Common myeloid progenitor, CD34-positive (primary cell): Measurements from ENCODE around the gene HDGF.
"Not testable (repeated sequence)": the region's sequence is repeated elsewhere in the genome, so short reads cannot be mapped to it uniquely, and the experiment has no call there.

Experiments used
- CTCF ChIA-PET: fragments of 350-600 bp; sonication (Branson Sonifier 250); formaldehyde crosslinking; loops from one replicate; lab custom pipeline; 2021; ENCODE audit warnings: antibody characterized with exemption; lab: Charles Lee
- POLR2A ChIA-PET: fragments of 350-600 bp; sonication (Branson Sonifier 250); formaldehyde crosslinking; loops from one replicate; lab custom pipeline; 2021; ENCODE audit warnings: antibody characterized with exemption; lab: Charles Lee
- DNase-seq, 3 donors: peaks; one replicate each; pipeline versions ENCODE4 v3.0.0 to v3.0.0-alpha.2; 2013
- H3K27ac ChIP-seq, 2 experiments: 1 replicate in 1 of 2; 2 replicates in 1 of 2; pipeline ENCODE4 v1.7.0; 2013; ENCODE audit warnings: inconsistent platforms in 2 of 2, low read length in 2 of 2, mild to moderate bottlenecking in 2 of 2, low read depth in 1 of 2, moderate library complexity in 1 of 2; ENCODE audit not compliant: severe bottlenecking in 2 of 2, insufficient read depth in 1 of 2, poor library complexity in 1 of 2
- H3K27me3 ChIP-seq, 5 experiments: replicated peaks in 2 of 5; 1 replicate in 3 of 5; 2 replicates in 2 of 5; pipeline versions ENCODE4 v1.6.1 to v1.7.0; 2013; ENCODE audit warnings: low read length in 4 of 5, mild to moderate bottlenecking in 2 of 5, moderate library complexity in 2 of 5, inconsistent platforms in 1 of 5; ENCODE audit not compliant: insufficient read depth in 5 of 5, control insufficient read depth in 4 of 5
- H3K36me3 ChIP-seq, 4 experiments: 1 replicate in 2 of 4; 2 replicates in 2 of 4; pipeline versions ENCODE4 v1.6.1 to v1.7.0; 2013; ENCODE audit warnings: low read length in 3 of 4, control low read depth in 1 of 4, mild to moderate bottlenecking in 1 of 4; ENCODE audit not compliant: control insufficient read depth in 4 of 4, insufficient read depth in 4 of 4
- H3K4me1 ChIP-seq, 4 experiments: 1 replicate in 3 of 4; 2 replicates in 1 of 4; pipeline versions ENCODE4 v1.6.1 to v1.7.1; 2013; ENCODE audit warnings: low read length in 3 of 4, mild to moderate bottlenecking in 3 of 4, control low read depth in 1 of 4, inconsistent platforms in 1 of 4, moderate library complexity in 1 of 4; ENCODE audit not compliant: control insufficient read depth in 4 of 4, insufficient read depth in 4 of 4; ENCODE audit errors: control extremely low read depth in 1 of 4
- H3K4me3 ChIP-seq, 7 experiments: 1 replicate in 4 of 7; 2 replicates in 3 of 7; pipeline versions ENCODE4 v1.5.1 to v1.7.0; 2013; ENCODE audit warnings: mild to moderate bottlenecking in 7 of 7, low read length in 6 of 7, moderate library complexity in 6 of 7, inconsistent platforms in 2 of 7, low read depth in 2 of 7, control low read depth in 1 of 7; ENCODE audit not compliant: insufficient read depth in 4 of 7, control insufficient read depth in 1 of 7; ENCODE audit errors: extremely low read depth in 1 of 7
- H3K9me3 ChIP-seq, 5 experiments: 1 replicate in 4 of 5; 2 replicates in 1 of 5; pipeline versions ENCODE4 v1.6.1 to v1.7.1; 2013; ENCODE audit warnings: low read length in 4 of 5, mild to moderate bottlenecking in 2 of 5, inconsistent platforms in 1 of 5, low read depth in 1 of 5, moderate library complexity in 1 of 5; ENCODE audit not compliant: control insufficient read depth in 4 of 5, insufficient read depth in 2 of 5; ENCODE audit errors: control extremely low read depth in 1 of 5
- WGBS: methylation state at CpG from one replicate; pipeline ENCODE4 v1.1.5; 2013; ENCODE audit not compliant: insufficient coverage; 5-methylcytosine and 5-hydroxymethylcytosine counted together

Gene HDGF

DNA sequence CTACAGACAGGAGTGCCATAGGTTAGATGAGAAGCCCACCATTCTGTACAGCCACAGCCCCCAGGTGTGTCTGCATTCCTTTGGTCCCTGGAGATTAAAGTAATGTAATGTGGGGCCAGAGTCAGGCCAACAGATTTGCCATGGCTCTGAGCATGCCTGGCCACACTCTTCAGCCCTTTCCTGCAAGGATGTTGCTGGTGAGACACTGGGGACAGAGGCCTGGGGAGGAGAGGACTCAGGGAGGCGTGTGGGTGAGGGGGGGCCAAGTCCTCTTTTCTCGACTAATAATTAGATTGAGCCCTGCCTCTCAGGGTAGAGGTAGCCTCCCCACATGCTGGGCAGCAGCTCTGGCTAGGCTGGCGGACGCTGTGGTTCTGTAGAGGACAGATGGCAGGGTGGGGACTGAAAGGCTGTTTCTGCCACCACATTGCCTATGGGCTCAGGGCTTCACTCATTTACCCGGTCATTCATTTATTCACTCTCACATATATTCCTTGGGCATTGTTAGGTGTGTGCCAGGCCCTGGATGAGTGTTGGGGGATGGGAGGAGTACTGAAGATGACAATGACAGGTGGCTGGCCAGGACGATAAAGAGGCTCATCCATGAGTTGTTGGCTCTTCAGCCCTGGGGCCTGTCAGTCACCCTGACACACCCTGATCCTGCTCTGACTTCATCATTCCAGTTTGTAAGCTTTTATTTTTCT is 8.8 kb upstream of the HDGF start:
- no peak overlapping the region for H3K4me3 ChIP-seq
- no peaks in the 10 kb centered on the region for H3K27me3 ChIP-seq
- 81% methylated on average over 4 of the region's 6 CpGs for WGBS
- ChIA-PET CTCF (interaction anchor here (1.5 to 2.0 kb wide), 2 partner anchors 10 to 34 kb away, joined by 3 to 8 read pairs; no protein-coding TSS in a partner anchor), POLR2A (no interaction called here)
- H3K9me3 ChIP-seq, result no peaks in the 10 kb centered on the region
- no peak for DNase-seq
- no peaks in the 10 kb centered on the region for H3K36me3 ChIP-seq
- no peak overlapping the region for H3K27ac ChIP-seq
- H3K4me1 ChIP-seq, result peaks cover 0 to 6% (median 3%) of the 10 kb centered on the region in 4 experiments

DNA sequence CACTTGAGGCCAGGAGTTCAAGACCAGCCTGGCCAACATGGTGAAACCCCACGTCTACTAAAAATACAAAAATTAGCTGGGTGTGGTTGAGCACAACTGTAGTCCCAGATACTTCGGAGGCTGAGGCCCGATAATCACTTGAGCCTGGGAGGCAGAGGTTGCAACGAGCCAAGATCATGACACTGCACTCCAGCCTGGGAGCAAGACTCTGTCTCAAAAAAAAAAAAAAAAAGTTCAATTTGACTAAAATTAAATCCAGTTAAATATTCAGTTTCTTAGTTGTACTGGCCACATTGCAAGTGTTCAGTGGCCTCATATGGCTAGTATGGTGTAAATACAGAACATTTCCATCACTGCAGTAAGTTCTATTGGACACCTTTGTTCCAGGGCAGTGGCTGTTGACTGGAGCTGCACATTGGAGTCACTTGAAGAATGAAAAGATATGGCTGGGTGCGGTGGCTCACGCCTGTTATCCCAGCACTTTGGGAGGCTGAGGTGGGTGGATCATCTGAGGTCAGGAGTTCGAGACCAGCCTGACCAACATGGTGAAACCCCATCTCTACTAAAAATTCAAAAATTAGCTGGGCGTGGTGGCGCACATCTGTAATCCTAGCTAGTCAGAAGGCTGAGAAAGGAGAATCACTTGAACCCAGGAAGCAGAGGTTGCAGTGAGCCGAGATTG is 6.2 kb upstream of the HDGF start:
- H3K4me3 ChIP-seq, POLR2A ChIA-PET, H3K27me3 ChIP-seq, H3K9me3 ChIP-seq, H3K27ac ChIP-seq, H3K36me3 ChIP-seq, DNase-seq: not testable (repeated sequence)
- WGBS, result 91% methylated on average over 5 of the region's 10 CpGs
- CTCF ChIA-PET, result interaction anchor here (0.7 to 2.5 kb wide), 4 partner anchors 14 to 68 kb away, joined by 3 to 13 read pairs (median 8); no protein-coding TSS in a partner anchor
- peaks cover 2 to 13% (median 11%) of the 10 kb centered on the region in 4 experiments for H3K4me1 ChIP-seq

DNA sequence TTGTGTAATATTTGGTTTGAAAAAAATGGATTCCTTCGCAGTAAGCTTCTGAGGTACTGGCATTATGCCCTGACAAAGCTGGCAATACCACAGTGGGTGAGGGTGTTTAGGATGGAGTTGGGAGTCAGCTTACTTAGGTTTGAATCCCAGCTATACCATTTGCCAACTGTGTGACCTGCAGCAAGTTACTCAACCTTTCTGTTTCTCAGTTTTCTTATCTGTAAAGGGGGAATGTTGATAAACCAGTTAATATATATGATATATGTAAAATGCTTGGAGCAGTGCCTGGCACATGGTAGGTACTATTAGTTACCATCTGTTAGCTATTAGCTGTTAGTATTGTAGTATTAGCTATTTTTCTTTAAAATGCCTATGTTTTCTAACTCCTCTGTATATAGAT is 4.9 kb upstream of the HDGF start:
- no peak overlapping the region for H3K4me3 ChIP-seq
- no CpG with 5 or more reads among the region's 1 CpG for WGBS
- H3K9me3 ChIP-seq, result no peaks in the 10 kb centered on the region
- H3K27me3 ChIP-seq, result no peaks in the 10 kb centered on the region
- H3K27ac ChIP-seq, result no peak overlapping the region
- peaks cover 5 to 19% (median 16%) of the 10 kb centered on the region in 4 experiments for H3K4me1 ChIP-seq
- DNase-seq, result no peak
- H3K36me3 ChIP-seq, result peaks cover 0 to 4% (median 1%) of the 10 kb centered on the region in 4 experiments
- ChIA-PET CTCF (interaction anchor here (0.8 to 2.5 kb wide), 8 partner anchors 11 to 172 kb away, joined by 3 to 13 read pairs (median 4); partner anchors contain the start of genes CRABP2 and PRCC), POLR2A (no interaction called here)

DNA sequence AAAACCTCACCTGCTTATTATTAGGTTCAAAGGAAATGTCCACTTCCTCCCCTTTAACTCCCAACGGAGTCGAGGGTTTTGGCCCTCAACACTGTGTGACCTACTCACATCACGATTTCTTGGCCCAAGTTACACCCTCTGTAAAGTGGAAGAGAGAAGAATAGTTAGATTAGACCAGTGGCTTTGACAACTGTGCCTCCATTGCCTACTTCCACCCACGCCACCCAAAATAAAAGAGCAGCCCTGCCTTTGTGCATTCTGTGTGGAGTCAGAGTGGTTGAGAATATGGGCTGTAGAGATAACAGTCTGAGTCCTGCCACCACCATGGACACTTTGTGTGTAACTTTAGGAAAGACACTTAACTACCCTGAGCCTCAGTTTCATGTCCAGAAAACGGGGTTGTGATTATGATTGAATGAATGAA is 4.1 kb upstream of the HDGF start:
- H3K27ac ChIP-seq, result peak overlapping the region in 1 of 2 experiments; percentile 27
- H3K4me3 ChIP-seq, result no peak overlapping the region
- H3K9me3 ChIP-seq, result no peaks in the 10 kb centered on the region
- H3K36me3 ChIP-seq, result peaks cover 0 to 4% (median 1%) of the 10 kb centered on the region in 4 experiments
- CTCF ChIA-PET, result interaction anchor here (1.1 to 2.5 kb wide), 5 partner anchors 10 to 49 kb away, joined by 3 to 13 read pairs (median 4); partner anchors contain the start of gene CRABP2
- WGBS, result no CpG with 5 or more reads among the region's 5 CpGs
- no peaks in the 10 kb centered on the region for H3K27me3 ChIP-seq
- no peak for DNase-seq
- H3K4me1 ChIP-seq, result peaks cover 5 to 21% (median 16%) of the 10 kb centered on the region in 4 experiments
- POLR2A ChIA-PET, result no interaction called here

DNA sequence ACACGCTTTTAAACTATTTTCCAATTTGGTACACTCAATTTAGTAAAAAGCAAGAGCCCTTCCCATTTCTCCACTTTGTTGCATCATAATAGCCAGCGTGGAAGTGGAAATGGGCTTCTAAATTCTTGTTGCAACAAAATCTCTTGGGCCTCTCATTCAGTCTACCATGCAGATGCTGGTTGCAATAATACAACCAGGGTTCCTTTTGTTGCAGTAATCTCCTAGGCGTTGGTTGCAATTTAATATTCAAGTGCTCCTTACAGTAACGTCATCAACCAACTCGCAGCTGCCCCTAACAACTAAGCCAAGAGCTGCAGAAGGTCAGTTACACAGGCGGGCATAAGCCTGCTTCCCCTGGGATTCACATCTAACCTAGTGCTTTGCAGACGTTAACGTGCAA is 2.7 kb upstream of the HDGF start:
- Histone ChIP-seq H3K9me3 (no peaks in the 10 kb centered on the region), H3K27ac (no peak overlapping the region), H3K36me3 (peaks cover 0 to 11% (median 1%) of the 10 kb centered on the region in 4 experiments), H3K4me1 (peaks cover 9 to 34% (median 29%) of the 10 kb centered on the region in 4 experiments), H3K4me3 (no peak overlapping the region), H3K27me3 (no peaks in the 10 kb centered on the region)
- DNase-seq, result no peak
- POLR2A ChIA-PET, result no interaction called here
- CTCF ChIA-PET, result interaction anchor here (0.6 to 1.0 kb wide), 2 partner anchors 12 to 233 kb away, joined by 3 read pairs; no protein-coding TSS in a partner anchor
- 93% methylated on average over 8 of the region's 8 CpGs for WGBS

DNA sequence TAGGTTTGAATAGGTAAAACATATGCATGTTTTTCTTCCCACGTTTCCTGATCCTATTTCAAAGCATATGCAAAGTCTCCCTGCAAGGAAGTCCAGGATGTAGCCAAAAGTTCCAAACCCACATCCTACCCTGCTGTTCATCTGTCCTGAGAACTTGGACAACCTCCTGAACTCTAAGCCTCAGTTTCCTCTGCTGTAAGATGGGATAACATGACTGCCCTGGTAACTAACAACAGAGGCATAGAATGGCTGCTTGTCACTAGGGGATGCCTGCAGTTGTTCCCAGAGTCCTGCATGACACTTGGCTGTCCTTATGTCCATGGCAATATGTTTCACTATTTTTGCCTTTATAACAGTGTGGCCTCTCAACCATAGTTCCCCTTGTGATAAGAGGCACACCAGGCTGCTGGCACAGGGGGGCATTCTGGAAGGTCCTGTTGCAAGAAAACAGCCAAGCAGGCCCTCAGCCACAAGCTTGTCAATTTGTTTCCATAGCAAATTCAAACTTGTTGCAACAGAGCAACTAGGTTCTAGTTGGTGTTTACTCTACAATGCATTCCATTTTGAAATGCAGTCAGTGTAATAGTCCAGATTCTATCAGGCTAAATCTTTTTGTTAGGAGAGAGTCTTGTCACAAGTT is 1.5 kb upstream of the HDGF start:
- Histone ChIP-seq H3K27ac (peak overlapping the region in 1 of 2 experiments; percentile 91), H3K4me1 (peaks cover 21 to 46% (median 41%) of the 10 kb centered on the region in 4 experiments), H3K4me3 (peak overlapping the region in 6 of 7 experiments; percentile 90 to 100 (median 98)), H3K27me3 (no peaks in the 10 kb centered on the region), H3K9me3 (no peaks in the 10 kb centered on the region), H3K36me3 (peaks cover 0 to 18% (median 1%) of the 10 kb centered on the region in 4 experiments)
- POLR2A ChIA-PET, result interaction anchor here (2.0 to 2.2 kb wide), 2 partner anchors 14 to 24 kb away, joined by 10 to 15 read pairs; partner anchors contain the start of genes ISG20L2, METTL25B and PRCC
- DNase-seq, result peak in 2 of 3 donors; percentile 57 to 71
- CTCF ChIA-PET, result interaction anchor here (1.1 to 3.6 kb wide), 2 partner anchors 26 to 64 kb away, joined by 4 to 32 read pairs; partner anchors contain the start of genes ISG20L2 and METTL25B
- WGBS, result 33% methylated on average over 1 of the region's 1 CpG
